ENCODE data around the gene TERF2IP.

TERF2IP gene, protein sequence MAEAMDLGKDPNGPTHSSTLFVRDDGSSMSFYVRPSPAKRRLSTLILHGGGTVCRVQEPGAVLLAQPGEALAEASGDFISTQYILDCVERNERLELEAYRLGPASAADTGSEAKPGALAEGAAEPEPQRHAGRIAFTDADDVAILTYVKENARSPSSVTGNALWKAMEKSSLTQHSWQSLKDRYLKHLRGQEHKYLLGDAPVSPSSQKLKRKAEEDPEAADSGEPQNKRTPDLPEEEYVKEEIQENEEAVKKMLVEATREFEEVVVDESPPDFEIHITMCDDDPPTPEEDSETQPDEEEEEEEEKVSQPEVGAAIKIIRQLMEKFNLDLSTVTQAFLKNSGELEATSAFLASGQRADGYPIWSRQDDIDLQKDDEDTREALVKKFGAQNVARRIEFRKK

DNA sequence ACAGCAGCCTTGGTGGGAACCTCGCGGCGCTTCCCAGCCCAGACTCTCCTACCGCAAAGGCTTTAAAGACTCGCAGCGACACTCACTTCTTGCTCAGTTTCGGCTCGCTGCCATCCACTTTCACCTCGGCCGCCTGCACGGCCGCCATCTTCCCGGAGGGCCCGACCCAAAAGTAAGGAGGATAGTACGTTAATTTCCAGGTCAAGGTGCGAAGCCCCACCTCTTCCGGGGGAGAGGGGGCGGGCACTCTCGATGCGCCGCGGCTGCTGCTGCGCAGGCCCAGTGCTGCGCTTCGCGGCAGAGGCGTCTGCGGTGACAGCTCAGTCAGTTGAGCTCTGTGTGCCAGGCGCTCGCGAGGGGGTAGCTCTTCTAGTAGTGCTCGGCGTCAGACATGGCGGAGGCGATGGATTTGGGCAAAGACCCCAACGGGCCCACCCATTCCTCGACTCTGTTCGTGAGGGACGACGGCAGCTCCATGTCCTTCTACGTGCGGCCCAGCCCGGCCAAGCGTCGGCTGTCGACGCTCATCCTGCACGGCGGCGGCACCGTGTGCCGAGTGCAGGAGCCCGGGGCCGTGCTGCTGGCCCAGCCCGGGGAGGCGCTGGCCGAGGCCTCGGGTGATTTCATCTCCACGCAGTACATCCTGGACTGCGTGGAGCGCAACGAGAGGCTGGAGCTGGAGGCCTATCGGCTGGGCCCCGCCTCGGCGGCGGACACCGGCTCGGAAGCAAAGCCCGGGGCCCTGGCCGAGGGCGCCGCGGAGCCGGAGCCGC lies at the start of gene TERF2IP, which contains the start of gene KARS1:
TSS of gene TERF2IP (plus strand) at position 282 of the 773 bp plus-strand sequence. CDS start at position 392, 110 bp downstream.
TSS of gene KARS1 (minus strand) at position 174 of the 773 bp plus-strand sequence. CDS start at position 148, 26 bp downstream.
- in situ Hi-C loops (cut with HindIII; ENCODE audit: low sequenced_read_pairs) = no loop called here

DNA sequence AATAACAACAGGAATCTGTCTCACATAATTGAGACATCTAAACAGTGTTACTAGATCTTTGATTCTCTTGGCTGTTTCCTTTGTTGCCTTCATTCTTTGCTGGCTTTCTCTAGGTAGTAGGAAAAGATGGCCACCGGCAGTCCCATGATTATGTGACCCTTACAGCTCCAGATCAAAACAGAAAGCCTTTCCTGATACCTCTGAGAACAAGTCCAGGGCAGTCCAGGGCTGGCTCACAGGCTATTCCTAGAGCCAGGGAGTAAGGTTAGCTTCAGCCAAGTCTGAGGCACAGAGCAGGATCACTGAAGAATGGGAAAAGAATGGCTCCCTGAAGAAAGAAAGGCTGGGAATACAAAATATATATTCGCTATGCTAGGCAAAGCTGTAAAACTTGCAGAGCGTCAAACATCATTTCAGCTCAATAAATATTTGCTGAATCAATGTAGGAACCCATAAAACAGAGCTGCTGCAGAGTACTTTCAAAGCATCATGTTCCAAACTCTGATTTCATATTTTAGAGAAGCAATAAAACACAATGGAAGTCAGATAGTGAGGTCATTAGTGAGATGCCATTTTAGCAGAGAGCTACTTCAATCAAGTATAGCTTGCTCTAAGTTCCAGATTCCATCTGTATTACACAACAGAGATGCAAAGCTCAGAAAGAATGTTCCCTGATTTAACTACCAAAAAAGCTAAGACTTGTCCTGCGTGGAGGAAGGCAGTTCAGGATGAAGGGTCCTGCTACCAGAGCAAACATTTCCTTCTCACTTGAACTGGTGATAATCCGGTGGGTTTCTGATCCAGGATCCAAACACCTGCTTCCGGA lies 47.9 kb upstream of the TERF2IP start:
- in situ Hi-C loops (cut with HindIII; ENCODE audit: low sequenced_read_pairs) = no loop called here

DNA sequence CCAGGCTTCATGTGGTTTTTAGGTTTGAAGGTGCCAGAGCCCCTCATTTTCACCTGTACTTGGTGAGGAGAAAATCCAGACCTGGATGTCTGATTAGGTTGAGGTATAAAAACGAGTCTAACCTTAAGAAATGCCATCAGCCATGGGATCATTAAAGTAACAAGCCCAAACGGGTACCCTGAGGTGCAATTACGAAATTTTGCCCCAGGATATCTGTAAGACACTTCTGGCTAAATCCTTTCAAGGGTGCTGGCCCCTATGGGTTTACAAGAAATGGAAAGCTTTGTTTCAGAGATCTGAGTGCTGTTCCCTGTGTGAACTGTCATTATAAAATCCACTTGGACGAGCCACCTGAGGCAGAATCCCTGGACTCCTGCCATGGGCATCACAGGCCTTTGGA lies 44.3 kb upstream of the TERF2IP start:
- in situ Hi-C loops (cut with HindIII; ENCODE audit: low sequenced_read_pairs) = no loop called here

DNA sequence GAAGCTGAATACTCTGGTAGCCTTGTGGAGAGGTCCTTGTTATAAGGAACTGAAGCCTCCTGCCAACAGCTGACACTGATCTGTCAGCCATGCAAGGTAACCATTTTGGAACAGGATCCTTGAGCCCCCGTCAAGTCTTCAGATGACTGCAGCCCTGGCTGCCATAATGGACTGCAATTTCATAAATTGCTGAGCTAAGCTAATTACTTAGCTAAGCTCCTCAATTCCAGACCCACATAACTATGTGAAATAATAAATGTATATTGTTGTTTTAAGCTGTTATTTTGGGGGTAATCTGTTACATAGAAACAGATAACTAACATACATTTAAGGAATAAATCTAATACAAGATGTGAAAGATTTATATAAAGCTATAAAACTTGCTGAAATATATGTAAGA lies 41.1 kb upstream of the TERF2IP start:
- in situ Hi-C loops (cut with HindIII; ENCODE audit: low sequenced_read_pairs) = no loop called here

DNA sequence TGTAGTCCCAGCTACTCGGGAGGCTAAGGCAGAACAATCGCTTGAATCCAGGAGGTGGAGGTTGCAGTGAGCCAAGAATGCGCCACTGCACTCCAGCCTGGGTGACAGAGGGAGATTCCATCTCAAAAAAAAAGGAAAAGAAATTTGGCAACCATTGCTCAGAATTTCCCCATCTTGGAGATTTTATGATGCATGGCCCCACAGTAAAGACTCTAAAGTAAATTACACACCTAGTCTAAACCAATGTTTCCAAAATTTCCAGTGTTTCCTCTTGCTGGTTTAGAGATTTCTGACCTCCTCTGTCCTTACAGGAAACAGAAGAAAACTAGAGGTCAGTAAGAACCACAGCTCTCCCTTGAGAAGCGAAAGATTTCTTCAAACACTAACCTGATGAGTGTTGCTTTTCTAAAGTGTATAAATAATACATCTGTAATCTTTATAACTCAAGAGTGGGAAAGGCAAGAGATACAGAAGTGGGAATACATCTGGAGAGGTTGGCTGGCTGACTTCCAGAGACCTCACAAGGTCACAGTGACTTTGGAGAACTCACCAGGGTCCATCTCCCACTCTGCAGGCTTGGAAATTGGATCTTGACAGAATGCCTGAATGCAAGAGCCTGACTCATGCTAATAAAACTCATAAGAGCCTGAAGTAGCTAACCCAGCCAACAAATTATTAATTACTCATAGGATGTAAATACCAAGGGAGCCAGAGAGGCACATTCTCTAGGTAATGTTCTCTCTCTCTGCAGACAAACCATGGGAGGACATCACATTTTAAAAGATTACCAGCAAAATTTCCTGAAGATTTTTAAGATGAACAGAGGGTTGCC lies 33.3 kb upstream of the TERF2IP start:
- in situ Hi-C loops (cut with HindIII; ENCODE audit: low sequenced_read_pairs) = no loop called here

DNA sequence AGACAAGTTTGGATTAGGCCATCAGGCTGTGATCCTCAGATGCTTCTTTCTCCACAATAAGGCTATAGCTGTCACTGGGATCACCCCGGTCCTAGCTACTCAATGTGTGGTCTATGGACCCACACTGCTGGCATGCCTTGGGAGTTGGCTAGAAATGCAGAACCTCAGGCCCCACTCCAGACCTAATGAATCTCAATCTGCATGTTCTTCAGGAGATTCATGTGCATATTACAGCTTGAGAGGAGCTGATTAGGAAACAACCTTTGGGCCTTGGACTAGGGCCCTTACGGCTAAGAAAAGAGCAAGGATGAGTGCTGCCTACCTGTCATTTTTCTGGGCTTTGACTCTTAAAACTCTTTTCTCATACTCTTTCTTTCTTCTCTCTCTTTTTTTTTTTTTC lies 32.0 kb upstream of the TERF2IP start:
- in situ Hi-C loops (cut with HindIII; ENCODE audit: low sequenced_read_pairs) = no loop called here

DNA sequence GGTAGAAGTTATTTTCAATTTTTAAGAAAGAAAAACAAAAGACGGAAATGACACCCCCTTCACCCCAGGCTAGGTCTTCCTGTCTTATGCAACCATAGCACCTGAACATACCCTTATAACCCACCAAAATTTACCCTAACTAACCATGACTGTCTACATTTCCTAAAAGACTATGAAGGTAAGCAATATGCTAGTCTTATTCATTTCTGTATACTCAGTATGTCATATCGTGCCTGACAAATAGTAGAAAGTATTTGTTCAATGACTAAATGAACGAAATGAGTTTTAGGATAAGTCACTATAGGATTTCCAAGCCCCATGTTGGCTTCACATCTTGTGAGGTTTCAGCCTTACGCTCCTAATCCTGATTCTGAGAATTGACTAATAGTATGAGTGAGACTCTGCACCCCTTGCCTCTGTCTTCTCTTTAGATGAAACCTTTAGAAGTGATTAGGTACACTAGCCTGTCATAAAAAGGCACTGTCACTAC lies 31.0 kb upstream of the TERF2IP start:
- in situ Hi-C loops (cut with HindIII; ENCODE audit: low sequenced_read_pairs) = no loop called here

DNA sequence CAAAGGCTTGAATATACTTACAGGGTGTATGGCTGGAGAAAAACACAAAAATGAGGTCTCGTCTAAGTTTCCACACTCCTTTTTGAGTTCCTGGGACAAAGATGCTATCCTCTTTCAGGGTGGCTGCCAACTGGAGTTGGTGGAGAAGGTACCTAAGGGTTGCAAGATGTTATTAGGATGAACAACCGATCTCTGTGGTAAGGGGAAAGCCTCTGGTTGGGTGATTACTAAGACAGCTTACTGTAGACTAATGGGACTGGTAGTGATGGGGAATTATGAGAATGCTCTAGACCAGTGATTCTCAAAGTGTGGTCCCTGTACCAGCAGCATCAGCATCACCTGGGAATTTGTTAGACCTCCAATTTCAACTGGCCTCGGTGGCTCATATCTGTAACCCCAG lies 30.5 kb upstream of the TERF2IP start:
- in situ Hi-C loops (cut with HindIII; ENCODE audit: low sequenced_read_pairs) = no loop called here

DNA sequence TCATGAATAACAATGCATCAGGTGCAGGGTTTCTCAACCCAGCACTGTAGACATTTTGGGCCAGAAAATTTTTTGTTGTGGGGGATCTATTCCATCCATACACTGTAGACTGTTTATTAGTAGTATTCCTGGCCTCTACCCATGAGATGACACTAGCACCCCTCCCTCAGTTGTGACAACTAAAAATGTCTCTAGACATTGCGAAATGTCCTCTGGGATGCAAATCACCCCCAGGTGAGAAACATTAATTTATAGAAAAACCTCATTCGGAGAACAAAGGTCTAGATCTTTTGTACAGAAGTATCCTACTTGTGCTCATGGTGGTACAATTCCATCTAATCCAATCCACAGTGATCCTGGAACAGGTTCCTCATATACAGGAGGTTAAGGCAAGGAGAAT lies 28.8 kb upstream of the TERF2IP start:
- in situ Hi-C loops (cut with HindIII; ENCODE audit: low sequenced_read_pairs) = no loop called here

DNA sequence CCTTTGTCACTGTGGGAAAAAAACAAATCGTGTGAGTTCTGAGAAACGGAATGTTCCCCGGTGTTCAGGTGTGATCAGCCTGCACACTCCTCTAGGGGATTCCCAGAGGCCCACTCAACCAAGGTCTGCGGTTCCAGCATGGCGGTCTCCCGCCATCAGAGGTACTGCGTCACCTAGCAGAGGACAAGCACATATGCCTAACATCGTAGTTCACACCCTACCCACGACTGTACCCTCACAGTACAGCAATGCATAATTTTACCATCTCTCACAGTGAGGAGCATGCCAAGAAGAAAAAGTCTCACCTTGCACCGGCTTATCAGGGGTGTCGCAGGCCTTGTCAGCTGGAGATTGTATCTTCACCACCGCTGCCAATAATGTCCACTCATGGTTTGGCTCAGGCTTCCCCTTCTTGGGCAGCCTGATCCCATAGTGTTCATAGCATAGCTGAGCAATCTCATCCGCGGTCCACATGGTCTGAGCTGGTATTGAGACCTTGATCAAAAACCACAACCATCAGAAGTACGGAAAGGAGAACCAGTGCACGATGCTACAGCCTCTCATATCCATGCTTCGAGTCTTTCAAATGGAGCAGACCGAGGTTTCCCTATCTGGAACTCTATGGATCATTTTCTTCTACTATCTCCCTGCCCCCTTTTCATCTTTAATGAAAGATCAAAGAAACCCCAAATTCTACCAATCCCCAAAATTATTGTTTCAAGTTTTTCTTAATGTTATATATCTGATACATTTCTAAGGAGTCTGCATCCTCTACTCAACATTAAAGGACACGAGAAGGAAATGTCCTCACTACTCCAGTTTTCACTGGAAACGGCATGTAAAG lies 27.0 kb upstream of the TERF2IP start:
- in situ Hi-C loops (cut with HindIII; ENCODE audit: low sequenced_read_pairs) = no loop called here

DNA sequence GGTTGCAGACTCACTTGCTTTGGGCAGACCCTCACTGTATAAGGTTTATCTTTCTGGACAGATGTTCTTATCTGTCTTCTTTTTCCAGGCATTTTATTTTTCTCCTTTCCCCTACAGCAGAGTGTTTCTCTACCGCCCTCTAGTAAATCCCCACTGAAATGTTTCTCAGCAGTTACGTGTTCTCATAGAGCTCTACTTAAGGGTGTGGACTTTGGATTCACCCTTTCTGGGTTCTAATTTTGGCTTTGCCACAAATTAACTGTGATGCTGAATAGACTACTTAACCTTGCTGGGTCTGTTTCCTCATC lies 26.4 kb upstream of the TERF2IP start:
- in situ Hi-C loops (cut with HindIII; ENCODE audit: low sequenced_read_pairs) = no loop called here

DNA sequence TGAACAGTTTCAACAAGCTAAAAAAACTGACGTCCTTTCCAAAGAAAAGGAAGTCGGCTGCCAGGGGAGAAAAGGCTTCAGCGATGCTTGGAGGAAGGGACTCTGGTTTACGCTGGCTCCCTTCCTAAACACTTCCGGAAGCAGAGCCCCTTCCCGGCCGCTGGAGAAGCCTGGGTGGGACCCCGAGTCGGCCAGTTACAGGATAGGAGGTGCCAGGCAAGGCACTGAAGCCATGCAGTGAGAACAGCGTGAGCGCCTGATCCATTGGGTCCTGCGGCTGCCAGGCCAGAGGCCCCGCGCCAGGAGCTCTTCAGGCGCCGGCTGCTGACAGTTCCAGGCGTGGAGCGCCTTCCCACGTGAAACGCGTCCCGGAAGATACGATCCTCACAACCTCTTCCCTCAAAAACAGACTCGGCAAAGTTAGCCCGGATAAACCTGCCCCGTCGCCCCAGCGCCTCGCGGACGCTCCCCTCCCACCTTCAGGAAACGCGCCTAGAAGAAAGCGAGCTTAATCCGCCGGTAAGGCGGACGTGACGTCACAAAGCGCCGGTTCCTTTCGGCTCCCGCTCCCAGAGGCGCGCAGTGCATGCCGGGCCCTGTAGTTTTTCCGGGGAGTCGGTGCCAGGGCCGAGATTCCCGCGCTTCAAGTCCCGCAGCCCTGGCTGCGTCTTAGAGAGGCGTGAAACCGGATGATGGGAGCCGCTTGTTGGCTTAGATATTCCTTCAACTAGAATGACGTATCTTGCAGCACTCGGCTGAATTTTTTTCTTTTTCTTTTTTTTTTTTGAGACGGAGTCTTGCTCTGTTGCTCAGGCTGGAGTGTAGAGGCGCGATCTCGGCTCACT lies 24.6 kb upstream of the TERF2IP start, which contains the start of gene ADAT1:
TSS of gene ADAT1 (minus strand) at position 521 of the 845 bp plus-strand sequence. CDS start 2,482 bp downstream, outside the sequence.
- in situ Hi-C loops (cut with HindIII; ENCODE audit: low sequenced_read_pairs) = no loop called here

DNA sequence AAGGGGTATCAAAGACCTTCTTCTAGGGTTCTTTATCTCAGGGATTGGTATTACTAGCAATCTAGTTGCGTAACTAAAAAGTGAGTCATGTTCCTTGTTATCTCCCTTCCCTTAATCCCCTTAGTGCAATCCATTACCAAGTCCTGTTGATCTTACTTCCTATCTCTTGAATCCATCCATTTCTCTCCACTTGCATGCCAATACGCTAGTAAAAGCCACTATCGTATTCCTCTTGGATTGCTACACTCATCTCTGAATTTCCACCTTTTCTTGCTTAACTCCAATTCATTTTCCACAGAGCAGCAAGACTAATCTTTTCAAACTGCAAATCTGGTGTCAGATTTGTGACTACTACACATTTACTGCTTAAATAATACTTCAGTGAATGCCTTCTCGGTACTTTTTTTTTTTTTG lies 22.6 kb upstream of the TERF2IP start:
- in situ Hi-C loops (cut with HindIII; ENCODE audit: low sequenced_read_pairs) = no loop called here

DNA sequence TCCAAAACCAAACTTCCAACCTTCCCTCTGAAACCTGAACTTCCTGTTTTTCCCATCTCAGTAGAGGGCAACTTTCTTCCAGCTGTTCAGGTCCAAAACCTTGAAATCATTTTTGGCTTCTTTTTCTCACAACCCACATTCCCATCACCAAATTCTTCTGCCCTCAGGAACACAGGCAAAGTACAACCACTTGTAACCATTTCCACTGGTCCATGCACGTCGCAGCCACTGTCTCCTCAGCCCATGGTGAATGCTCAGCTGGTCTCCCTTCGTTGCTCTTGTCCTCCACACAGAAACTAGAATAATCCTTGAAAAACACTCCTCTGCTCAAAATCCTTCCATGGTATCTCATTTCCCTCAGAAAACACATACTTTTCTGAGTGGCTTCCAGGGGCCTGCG lies 20.8 kb upstream of the TERF2IP start:
- in situ Hi-C loops (cut with HindIII; ENCODE audit: low sequenced_read_pairs) = no loop called here

DNA sequence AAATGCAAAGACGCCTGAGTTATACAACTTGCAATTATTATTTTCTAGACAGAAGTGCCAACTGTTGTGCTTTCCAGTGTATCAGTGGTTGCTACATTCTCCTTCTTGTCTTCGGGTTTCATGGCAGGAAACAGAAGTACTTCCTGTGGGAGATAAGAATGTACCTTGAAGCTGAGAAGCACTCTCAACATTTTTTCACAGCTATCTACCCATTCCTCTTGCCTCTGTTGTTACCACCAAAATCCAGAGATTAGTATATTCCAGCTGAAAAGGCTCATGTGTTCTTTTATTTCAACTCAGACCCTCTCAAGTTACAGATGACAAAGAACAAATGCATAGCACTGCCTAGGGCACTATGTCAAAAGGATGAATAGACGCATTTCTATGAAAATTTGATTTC lies 19.7 kb upstream of the TERF2IP start:
- in situ Hi-C loops (cut with HindIII; ENCODE audit: low sequenced_read_pairs) = no loop called here

DNA sequence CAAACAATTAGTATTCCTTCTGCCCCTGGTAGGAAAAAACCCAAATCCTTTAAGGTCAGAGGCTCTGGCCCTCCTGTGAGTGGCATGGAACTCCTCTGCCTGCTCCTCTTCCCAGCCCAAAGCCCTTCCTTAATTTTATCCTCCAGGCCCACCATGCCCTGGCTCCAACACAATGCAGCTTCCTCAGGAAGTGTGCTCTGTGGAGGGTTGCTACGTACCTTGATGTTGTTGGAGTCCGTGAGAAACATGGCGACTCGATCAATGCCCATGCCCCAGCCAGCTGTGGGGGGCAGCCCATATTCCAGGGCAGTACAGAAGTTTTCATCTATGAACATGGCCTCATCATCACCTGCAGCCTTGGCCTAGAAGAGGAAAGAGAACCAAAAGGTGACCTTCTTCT lies 19.2 kb upstream of the TERF2IP start:
- in situ Hi-C loops (cut with HindIII; ENCODE audit: low sequenced_read_pairs) = no loop called here

DNA sequence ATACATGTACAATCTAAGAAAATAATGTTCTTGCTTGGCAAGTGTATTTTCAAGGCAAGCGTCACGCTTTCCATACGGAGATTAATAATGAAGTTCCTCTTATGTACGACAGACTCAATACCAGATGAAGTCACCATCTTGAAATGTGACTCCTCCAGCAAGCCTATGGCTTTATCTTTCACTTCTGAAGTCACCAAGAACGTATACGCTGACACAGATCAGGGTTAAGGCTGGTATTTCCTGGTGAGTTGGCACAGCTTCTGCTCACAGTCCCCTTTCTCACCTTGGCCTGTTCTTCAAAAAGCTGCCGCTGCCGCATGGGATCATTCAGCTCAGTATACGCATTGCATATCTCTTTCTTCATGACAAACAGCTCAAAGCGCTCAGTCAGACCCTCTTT lies 18.4 kb upstream of the TERF2IP start:
- in situ Hi-C loops (cut with HindIII; ENCODE audit: low sequenced_read_pairs) = no loop called here

DNA sequence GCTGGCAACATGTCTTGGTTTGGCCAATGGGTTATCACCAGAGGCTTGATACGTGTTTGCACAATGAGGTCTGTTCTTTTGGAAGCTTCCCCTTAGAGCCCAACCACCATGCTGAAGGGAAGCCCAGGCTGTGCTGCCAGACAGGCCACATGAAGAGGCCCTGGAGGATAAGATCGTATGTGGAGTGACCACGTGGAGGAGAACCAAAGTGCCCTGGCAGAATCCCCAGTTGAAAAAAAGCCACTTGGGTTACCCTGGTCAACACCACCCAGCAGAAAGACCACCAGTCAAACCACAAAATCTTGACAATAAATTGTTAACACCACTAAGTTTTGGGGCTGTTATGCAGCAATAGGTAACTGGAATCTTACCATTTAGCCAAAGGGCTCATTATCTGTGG lies 17.5 kb upstream of the TERF2IP start:
- in situ Hi-C loops (cut with HindIII; ENCODE audit: low sequenced_read_pairs) = no loop called here
